OCI-LY1 (cell line): ENCODE data around the gene CASS4.

ENCODE experiments used
- H2AFZ ChIP-seq: fragments of 200-600 bp; sonication (generic), shearing (Covaris generic); 2 replicates; pipeline ENCODE4 v1.6.0; 2014; ENCODE audit warnings: antibody characterized with exemption, mild to moderate bottlenecking, low read length
- H3F3A ChIP-seq: fragments of 200-600 bp; sonication (generic), shearing (Covaris generic); 2 replicates; pipeline ENCODE4 v1.6.0; 2014; ENCODE audit warnings: mild to moderate bottlenecking, antibody characterized with exemption, low read length, moderate library complexity; ENCODE audit not compliant: insufficient read depth
- H3K27ac ChIP-seq: fragments of 200-600 bp; sonication (generic); 2 replicates; pipeline ENCODE4 v1.5.1; 2014; ENCODE audit warnings: low read length, mixed run types, mild to moderate bottlenecking, low read depth; ENCODE audit not compliant: poor library complexity, severe bottlenecking
- H3K27me3 ChIP-seq: fragments of 200-600 bp; sonication (generic); 2 replicates; pipeline ENCODE4 v1.6.0; 2014; ENCODE audit warnings: antibody characterized with exemption, mild to moderate bottlenecking, low read length, moderate library complexity; ENCODE audit not compliant: insufficient read depth
- H3K36me3 ChIP-seq: fragments of 200-600 bp; sonication (generic); 2 replicates; pipeline ENCODE4 v1.6.1; 2014; ENCODE audit warnings: mild to moderate bottlenecking, antibody characterized with exemption, low read length, moderate library complexity, mixed read lengths; ENCODE audit not compliant: insufficient read depth
- H3K4me1 ChIP-seq: fragments of 200-600 bp; sonication (generic); 2 replicates; pipeline ENCODE4 v1.5.1; 2014; ENCODE audit warnings: mild to moderate bottlenecking, low read length, moderate library complexity; ENCODE audit not compliant: insufficient read depth, severe bottlenecking
- H3K4me2 ChIP-seq: fragments of 200-600 bp; sonication (generic), shearing (Covaris generic); 2 replicates; pipeline ENCODE4 v1.6.1; 2014; ENCODE audit warnings: low read length
- H3K4me3 ChIP-seq: fragments of 200-600 bp; sonication (generic); 2 replicates; pipeline ENCODE4 v1.5.1; 2014; ENCODE audit warnings: low read length, low read depth, mild to moderate bottlenecking, mixed read lengths; ENCODE audit not compliant: poor library complexity, severe bottlenecking
- H3K79me2 ChIP-seq: fragments of 200-600 bp; shearing (Covaris generic); 2 replicates; pipeline ENCODE4 v1.6.1; 2016; ENCODE audit warnings: mixed run types, low read length, mixed read lengths; ENCODE audit not compliant: insufficient read depth
- H3K9ac ChIP-seq: fragments of 200-600 bp; sonication (generic), shearing (Covaris generic); 2 replicates; pipeline ENCODE4 v1.6.1; 2014; ENCODE audit warnings: mild to moderate bottlenecking, low read length, mixed read lengths
- H3K9me2 ChIP-seq: fragments of 200-600 bp; sonication (generic), shearing (Covaris generic); 2 replicates; pipeline ENCODE4 v1.6.1; 2014; ENCODE audit warnings: low read depth, mild to moderate bottlenecking, low read length, mixed read lengths
- H3K9me3 ChIP-seq: fragments of 200-600 bp; shearing (Covaris generic); 2 replicates; pipeline ENCODE4 v1.6.1; 2014; ENCODE audit warnings: low read length, mixed read lengths
- H4K20me1 ChIP-seq: fragments of 200-600 bp; sonication (generic), shearing (Covaris generic); 2 replicates; pipeline ENCODE4 v1.6.0; 2016; ENCODE audit warnings: mild to moderate bottlenecking, low read length; ENCODE audit not compliant: insufficient read depth
- CTCF ChIP-seq: fragments of 200-600 bp; sonication (generic), shearing (Covaris generic); IDR thresholded peaks from 2 replicates; pipeline ENCODE4 v1.5.1; 2017; ENCODE audit warnings: mild to moderate bottlenecking, antibody characterized with exemption, low read length, moderate library complexity, mixed read lengths
- EZH2 ChIP-seq: fragments of 200-600 bp; sonication (generic), shearing (Covaris generic); IDR thresholded peaks from 2 replicates; pipeline ENCODE4 v1.8.0; 2017; ENCODE audit warnings: borderline replicate concordance, mixed run types, mild to moderate bottlenecking, antibody characterized with exemption, low read length, moderate library complexity, mixed read lengths

CASS4 gene

GRCh38 chr20:56447227-56447626 is 35.2 kb downstream of the CASS4 start:
- Histone ChIP-seq H3K9me2 (no peaks in the 10 kb centered on the region), H3K36me3 (no peaks in the 10 kb centered on the region), H4K20me1 (no peaks in the 10 kb centered on the region), H3K4me1 (no peaks in the 10 kb centered on the region), H3K9me3 (no peaks in the 10 kb centered on the region), H3F3A (no peaks in the 10 kb centered on the region), H3K27ac (no peak overlapping the region), H3K27me3 (no peaks in the 10 kb centered on the region), H3K4me2 (no peak overlapping the region), H2AFZ (no peak overlapping the region), H3K79me2 (no peaks in the 10 kb centered on the region), H3K9ac (no peak overlapping the region), H3K4me3 (no peak overlapping the region)
- TF ChIP-seq EZH2: no peak
- no peak for TF ChIP-seq CTCF

GRCh38 chr20:56449459-56449858 is 37.4 kb downstream of the CASS4 start:
- no peaks in the 10 kb centered on the region for H4K20me1 ChIP-seq
- H3K4me1 ChIP-seq: no peaks in the 10 kb centered on the region
- H3K4me2 ChIP-seq: no peak overlapping the region
- H3K4me3 ChIP-seq: no peak overlapping the region
- H3K36me3 ChIP-seq: no peaks in the 10 kb centered on the region
- H3F3A ChIP-seq: no peaks in the 10 kb centered on the region
- no peak overlapping the region for H2AFZ ChIP-seq
- no peaks in the 10 kb centered on the region for H3K9me2 ChIP-seq
- no peak overlapping the region for H3K9ac ChIP-seq
- no peaks in the 10 kb centered on the region for H3K9me3 ChIP-seq
- H3K27ac ChIP-seq: no peak overlapping the region
- no peaks in the 10 kb centered on the region for H3K27me3 ChIP-seq
- no peaks in the 10 kb centered on the region for H3K79me2 ChIP-seq
- TF ChIP-seq EZH2 (no peak), CTCF (no peak)

- H3K9me2 ChIP-seq: no peaks in the 10 kb centered on the region
These were observed 39.2 kb downstream of the CASS4 start for GRCh38 chr20:56451056-56451765.

More at GRCh38 chr20:56451056-56451765, 39.2 kb downstream of the CASS4 start:
- Histone ChIP-seq H3K36me3 (no peaks in the 10 kb centered on the region), H3K27ac (no peak overlapping the region), H4K20me1 (no peaks in the 10 kb centered on the region), H3K27me3 (no peaks in the 10 kb centered on the region), H3K4me3 (no peak overlapping the region), H3K9me3 (no peaks in the 10 kb centered on the region), H3K4me1 (no peaks in the 10 kb centered on the region), H3K9ac (no peak overlapping the region), H3F3A (no peaks in the 10 kb centered on the region), H3K4me2 (no peak overlapping the region), H3K79me2 (no peaks in the 10 kb centered on the region), H2AFZ (no peak overlapping the region)
- TF ChIP-seq EZH2 (no peak), CTCF (no peak)
